Stimulated activated CD4-positive, alpha-beta T cell treated with anti-CD3 and anti-CD28 coated beads, Interleukin-1b, Interleukin-23, amount 100 ng/mL, for 24 hours (primary cell): ENCODE measurements around the gene RNF126.
"Not testable (repeated sequence)": the region's sequence is repeated elsewhere in the genome, so short reads cannot be mapped to it uniquely, and the experiment has no call there.

Experiments
- DNase-seq, 4 experiments: peaks; one replicate each; pipeline ENCODE4 v3.0.0-alpha.2; 2020; ENCODE audit warnings: low read depth in 4 of 4, low spot score in 1 of 4

Gene RNF126

DNA sequence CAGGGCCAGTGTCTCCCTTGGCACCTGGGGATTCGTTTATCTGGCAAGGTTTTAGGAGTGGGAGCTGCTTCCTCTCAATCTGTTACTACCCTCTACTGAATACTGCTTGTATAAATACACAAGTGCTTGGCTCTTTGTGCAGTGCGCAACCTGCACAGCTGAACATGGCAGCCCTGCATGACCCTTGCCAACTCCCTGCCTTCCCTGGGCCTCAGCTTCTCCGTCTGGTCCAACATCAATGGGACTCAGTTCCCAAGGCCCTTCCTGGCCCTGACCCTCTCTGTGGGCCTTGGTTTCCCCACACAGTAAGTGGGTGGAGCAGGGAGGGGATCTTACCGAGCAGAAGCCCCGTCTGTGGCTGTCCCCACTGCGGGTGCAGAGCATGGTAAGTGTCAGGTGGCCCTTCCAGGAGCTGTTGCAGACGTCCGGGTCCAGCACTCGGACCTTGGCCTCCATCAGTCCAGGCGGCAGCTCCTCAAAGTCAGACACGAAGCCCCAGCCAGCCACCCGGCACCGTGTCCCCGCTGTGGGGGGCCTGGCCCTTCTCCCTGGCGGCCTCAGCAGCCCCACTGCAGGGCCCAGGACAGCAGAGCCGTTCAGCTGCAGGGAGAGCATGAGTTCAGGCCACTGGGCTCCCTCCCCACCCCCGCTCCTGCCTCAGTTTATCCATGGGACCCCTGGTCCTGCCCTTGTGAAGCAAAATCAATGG is 23.7 kb upstream of the RNF126 start:
- no peak for DNase-seq

DNA sequence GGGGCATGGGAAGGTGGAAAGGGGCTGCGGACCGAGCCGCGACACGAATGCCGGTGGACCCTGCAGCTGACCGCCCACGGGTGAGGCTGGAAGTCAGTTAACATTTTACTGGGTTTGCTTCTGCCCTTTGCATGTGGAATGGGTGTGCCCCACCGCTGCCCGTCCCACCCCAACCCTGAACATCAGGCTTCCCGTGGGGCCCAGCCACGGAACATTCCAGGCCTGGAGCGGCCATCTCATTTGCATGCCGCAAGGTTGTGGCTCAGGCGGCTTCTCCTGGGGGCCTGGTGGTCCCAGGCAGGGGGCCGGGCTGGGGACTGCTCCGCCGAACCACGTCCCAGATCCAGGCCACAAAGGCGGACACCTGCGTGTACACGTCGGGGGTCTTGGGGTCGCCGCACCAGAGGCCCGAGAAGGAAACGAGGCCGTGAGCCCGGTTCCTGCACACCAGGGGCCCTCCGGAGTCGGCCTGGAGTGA is 22.5 kb upstream of the RNF126 start:
- no peak for DNase-seq

DNA sequence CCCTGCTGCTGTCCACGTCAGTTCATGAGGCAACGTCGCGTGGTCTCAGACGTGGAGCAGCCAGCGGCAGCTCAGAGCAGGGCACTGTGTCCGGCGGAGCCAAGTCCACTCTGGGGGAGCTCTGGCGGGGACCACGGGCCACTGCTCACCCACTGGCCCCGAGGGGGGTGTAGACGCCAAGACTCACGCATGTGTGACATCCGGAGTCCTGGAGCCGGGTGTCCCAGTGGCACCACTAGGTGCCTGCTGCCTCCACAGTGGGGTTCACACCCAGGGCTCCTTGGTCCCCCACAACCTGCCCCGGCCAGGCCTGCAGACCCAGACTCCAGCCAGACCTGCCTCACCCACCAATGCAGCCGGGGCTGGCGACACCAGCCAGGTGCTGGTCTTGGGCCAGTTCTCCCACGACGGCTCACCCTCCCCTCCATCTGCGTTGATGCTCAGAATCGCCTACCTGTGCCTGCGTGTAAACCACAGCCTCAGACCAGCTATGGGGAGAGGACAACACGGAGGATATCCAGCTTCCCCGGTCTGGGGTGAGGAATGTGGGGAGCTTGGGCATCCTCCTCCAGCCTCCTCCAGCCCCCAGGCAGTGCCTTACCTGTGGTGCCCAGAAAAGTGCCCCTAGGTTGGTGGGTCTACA is 19.8 kb upstream of the RNF126 start:
- no peak for DNase-seq

DNA sequence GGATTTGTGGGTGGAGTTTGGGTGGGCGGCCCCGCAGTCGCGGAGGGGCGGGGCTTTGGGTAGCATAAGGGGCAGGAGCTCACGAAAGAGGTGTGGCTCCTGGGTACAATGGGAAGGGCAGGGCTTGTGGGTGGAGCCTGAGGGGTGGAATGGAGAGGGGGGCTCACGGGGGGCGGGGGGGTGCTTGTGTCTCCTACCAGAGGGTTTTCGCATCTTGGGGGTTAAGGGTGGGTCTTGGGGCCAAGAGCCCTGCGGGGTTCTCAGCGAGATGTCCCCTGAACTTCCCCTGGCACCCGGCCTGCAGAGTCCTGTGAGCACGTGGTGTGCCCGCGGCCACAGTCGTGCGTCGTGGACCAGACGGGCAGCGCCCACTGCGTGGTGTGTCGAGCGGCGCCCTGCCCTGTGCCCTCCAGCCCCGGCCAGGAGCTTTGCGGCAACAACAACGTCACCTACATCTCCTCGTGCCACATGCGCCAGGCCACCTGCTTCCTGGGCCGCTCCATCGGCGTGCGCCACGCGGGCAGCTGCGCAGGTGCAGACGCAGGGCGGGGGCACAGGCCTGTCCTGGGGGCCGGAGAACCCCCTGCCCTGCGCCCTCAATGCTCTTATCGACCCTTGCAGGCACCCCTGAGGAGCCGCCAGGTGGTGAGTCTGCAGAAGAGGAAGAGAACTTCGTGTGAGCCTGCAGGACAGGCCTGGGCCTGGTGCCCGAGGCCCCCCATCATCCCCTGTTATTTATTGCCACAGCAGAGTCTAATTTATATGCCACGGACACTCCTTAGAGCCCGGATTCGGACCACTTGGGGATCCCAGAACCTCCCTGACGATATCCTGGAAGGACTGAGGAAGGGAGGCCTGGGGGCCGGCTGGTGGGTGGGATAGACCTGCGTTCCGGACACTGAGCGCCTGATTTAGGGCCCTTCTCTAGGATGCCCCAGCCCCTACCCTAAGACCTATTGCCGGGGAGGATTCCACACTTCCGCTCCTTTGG is 18.3 kb upstream of the RNF126 start:
- DNase-seq = peak in 3 of 4 experiments; percentile 91 to 95 (median 92)

DNA sequence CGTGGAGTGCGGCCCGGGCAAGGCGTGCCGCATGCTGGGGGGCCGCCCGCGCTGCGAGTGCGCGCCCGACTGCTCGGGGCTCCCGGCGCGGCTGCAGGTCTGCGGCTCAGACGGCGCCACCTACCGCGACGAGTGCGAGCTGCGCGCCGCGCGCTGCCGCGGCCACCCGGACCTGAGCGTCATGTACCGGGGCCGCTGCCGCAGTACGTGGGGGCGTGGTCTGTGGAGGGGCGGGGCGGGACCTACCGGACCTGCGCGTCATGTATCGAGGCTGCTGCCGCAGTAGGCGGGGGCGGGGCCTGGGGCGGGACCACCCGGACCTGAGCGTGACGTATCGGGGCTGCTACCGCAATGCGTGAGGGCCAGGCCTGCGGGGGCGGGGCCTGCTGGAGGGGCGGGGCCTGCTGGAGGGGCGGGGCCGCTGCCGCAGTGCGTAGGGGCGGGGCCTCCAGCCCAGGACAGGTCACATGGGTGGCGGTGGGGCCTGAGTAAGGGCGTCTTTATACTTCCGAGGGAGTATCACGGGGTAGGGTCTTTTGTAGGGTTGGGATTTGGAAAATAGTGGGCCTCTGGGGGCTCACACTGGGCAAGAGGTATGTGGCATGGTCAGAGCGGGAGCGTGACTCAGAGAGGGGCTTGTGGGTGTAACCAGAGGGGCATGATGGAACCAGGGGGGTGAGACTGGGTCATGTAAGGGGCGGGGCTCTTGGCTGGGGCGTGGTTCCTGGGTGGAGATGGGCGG is 17.4 kb upstream of the RNF126 start:
- DNase-seq = peak; percentile 99 to 100 (median 100)

DNA sequence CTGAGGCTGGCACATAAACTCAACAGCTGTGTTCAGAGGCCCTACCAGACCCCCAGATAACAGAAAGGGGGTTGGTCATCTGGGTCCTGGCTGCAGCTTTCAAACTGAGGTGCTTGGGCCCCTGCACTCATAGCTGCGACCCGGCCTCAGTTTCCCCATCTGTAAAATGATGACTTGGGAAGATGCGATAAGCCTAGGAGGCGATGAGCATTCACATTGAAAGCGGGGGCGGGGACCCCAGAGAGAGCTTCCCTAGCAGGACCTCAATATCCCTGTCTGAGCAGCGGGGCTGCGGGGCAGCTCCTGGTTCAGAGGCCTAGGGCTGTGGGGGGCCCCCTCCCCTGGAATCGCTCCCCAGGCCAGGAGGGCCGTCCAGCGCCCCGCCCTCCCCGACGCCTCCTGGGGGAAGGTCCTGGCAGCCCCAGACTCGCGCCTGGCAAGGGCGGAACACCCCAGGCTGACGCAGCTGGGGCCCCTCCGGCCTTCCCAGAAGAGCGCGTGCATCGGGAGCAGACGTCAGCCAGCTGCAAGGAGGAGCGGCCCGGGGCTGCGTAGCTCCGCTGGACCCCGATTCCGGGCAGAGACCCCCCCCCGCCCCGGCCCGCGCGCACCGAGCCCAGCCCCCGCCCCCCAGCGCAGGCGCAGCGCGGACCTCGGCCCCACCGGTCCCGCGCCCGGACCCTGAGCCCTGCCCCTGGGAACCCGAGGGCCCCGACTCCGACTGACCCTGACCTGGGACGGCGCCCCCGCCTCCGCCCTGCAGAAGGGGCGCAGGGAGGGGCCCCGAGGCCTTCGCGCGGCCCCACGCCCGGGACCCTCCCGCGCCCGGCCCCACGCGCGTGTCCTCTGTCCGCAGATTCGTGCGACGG is 16.6 kb upstream of the RNF126 start:
- DNase-seq = peak in 1 of 4 experiments; percentile 45

DNA sequence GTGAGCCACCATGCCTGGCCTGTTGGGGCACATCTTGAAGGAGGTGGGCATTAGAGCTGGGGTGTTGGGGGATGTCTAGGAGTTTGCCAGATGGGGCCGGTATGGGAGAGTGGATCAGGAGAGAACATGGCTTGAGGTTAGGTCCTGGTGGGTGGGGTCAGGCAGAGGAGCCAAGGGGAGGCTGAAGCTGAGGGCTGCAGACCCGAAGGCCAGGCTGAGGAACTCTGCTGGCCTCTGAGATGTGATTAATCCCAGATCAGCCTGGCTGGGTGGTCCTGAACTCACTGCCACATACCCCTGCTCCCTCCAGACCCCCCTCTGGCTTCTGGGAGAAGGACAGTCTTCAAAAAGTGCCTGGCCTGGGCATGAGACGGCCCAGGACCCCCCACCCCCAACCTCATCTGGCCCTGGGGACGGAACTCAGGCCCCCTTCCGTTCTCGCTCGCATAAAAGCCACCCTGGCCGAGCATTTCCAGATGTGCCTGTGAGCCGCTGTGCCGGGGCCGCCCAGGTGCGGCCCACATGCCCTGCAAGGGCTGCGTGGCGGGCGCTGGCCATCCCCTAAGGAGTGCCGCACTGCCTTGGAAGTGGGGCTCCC is 15.9 kb upstream of the RNF126 start:
- DNase-seq = no peak

DNA sequence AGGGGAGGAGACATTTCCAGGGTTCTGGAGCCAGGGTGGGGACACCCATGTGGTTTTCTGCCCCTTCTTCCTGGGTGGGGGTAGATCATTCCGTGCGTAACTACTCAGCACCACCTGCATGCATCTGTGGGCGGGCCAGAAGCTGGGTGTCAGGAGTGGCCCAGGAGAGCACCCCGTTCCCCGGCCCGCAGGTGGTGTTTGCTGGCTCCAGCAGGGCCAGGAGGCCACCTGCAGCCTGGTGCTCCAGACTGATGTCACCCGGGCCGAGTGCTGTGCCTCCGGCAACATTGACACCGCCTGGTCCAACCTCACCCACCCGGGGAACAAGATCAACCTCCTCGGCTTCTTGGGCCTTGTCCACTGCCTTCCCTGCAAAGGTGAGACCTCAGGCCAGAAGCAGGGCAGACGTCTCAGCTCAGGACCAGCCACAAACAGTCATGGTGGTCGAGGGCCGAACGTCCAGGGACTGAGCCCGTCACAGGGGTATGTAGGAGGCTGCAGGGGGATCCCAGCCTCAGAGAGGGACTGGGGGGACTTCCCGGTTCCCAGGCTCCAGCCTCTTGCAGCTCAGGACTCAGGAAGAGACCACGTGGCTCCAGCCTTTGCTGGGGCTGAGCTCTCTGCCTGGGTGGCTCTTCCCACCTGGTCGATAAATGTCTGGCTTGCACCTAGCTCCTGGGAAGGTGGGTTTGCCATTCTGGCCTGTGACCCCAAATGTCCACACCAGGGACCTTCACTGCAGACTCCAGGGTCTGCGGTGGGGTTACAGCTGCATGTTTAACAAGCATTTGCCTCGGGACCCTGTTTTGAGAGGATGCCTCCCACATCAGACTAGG is 14.8 kb upstream of the RNF126 start:
- no peak for DNase-seq

DNA sequence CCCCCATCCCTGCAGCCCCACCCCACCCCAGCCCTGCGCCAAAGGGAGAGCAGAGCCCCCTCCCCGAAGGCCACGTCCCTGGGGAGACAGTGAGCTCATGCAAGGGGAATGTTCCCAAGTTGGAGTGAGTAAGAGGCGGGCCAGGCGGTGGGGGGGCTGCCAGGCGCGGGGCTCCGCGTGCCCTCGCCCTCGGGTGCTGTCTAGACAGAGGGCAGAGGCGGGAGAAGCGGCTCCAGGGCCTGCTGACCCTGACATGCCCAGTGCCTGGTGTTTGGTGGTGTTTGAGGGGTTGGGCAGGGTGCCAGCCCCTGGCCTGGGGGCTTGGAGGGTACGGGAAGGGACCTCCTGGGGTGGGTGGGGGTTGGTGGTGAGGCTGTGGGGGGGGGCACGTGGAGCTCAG is 14.2 kb upstream of the RNF126 start:
- DNase-seq = no peak

DNA sequence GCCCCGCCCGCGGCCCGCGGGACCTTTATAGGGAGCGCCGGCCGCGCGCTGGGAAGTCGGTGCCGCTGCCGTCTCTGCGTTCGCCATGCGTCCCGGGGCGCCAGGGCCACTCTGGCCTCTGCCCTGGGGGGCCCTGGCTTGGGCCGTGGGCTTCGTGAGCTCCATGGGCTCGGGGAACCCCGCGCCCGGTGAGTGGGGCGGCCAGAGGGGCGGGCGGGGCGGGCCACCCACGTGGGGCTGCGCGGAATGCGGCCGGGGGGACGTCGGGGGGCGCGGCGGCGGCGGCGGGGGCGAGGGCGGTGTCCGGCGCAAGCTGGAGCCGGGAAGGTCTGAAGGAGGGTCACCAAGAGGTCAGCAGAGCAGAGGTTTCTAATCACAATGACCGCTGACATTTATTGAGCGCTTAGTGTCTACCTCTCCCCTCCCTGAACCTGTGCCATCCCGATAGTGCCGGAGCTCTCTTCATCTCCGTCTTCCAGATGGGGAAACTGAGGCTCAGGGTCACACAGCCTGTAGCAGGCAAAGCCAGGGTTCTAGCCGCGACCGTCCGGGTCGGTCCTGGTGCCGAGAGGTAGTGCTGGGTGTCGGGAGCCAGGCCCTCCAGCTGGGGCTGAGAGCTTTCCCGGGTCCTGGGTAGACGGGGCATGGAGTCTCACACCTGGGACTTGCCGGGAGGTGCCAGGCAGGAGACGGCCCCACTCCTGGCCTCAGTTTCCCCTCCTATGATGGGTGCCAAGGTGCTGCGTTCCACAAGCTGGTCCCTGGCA is 13.5 kb upstream of the RNF126 start, which contains the start of gene FSTL3:
Gene FSTL3 (plus strand): TSS at position 54 of the 767 bp plus-strand sequence. CDS start 32 bp downstream, at position 86.
- no peak for DNase-seq

DNA sequence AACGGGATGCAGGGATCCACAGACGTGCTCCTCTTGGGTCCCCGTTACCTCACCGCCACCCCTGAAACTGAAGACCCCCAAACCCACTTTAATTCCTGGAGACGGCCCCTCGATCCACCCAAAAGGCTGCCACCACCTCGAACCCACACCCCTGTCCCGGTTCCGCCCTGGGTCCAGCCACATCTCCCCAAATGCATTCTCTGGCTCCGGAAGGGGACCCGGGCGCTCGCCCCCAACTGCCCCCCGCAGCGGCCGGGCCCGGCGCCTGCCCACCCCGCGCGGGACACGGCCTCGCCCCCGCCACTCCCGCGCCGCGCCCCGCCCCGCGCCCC is 13.0 kb upstream of the RNF126 start:
- no peak for DNase-seq

DNA sequence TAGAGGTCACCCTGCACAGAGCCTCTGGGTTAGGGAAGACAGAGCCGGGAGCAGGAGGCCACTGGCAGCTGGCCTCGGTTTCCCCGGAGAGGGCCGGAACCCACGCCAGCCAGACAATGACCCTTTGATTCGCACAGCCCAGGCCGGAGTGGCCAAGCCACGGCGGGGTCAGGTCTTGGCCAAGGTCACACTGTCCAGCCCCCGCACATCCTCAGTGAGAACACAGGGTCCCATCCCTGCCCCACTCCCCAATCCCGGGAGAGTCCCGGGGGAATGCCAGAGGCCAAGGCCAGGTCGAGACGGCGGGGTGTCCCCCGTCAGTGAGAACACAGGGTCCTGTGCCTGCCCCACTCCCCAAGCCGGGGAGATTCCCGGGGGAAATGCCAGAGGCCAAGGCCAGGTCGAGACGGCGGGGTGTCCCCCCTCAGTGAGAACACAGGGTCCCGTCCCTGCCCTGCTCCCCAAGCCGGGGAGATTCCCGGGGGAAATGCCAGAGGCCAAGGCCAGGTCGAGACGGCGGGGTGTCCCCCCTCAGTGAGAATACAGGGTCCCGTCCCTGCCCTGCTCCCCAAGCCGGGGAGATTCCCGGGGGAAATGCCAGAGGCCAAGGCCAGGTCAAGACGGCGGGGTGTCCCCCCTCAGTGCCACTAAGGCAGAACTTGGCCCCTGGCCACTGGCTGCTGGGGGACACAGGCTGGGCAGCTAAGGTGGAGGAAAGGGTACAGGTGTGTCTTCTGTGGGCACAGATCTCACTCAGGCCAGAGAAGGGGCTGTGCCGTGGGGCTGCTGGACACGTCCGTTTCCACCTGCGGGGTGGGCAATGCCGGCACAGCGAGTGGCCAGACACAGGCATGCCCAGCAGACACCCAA is 11.5 kb upstream of the RNF126 start:
- DNase-seq = no peak

DNA sequence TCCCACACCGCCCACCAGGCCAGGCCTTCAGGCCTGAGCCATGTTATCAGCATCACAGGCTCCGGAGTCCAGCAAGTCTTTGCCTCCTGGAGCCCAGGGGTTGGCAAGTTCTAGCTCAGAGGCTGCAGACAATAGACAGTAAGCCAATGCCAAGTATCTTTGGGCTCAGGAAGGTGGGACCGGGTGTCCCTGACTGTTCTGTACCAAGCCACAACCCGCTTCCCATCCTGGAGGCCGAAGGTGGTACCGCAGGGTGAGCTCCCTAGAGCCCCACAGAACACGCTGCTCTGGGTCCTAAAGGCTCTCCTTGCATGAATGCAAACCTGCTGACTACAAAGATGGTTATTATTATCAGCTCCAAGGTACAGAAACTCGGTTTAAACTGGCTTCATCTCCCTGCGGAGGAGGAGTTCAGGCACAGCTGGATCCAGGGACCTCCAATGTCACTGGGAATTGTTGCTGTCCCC is 7.6 kb upstream of the RNF126 start:
- no peak for DNase-seq

DNA sequence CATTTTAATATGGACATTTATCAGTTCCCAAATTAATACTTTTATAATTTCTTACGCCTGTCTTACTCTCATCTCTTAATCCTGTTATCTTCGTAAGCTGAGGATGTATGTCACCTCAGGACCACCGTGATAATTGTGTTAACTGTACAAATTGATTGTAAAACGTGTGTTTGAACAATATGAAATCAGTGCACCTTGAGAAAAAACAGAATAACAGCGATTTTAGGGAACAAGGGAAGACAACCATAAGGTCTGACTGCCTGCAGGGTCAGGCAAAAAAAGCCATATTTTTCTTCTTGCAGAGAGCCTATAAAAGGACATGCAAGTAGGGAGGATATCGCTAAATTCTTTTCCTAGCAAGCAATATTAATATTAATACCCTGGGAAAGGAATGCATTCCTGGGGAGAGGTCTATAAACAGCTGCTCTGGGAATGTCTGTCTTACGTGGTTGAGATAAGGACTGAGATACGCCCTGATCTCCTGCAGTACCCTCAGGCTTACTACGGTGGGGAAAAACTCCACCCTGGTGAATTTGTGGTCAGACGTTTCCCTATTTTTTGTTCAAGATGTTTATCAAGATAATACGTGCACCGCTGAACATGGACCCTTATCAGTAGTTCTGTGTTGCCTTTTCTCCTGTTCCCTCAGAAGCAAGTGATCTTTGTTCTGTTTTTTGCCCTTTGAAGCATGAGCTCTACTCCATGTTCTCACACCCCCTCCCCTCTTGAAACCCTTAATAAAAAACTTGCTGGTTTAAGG is 5.8 kb upstream of the RNF126 start:
- not testable (repeated sequence) for DNase-seq

DNA sequence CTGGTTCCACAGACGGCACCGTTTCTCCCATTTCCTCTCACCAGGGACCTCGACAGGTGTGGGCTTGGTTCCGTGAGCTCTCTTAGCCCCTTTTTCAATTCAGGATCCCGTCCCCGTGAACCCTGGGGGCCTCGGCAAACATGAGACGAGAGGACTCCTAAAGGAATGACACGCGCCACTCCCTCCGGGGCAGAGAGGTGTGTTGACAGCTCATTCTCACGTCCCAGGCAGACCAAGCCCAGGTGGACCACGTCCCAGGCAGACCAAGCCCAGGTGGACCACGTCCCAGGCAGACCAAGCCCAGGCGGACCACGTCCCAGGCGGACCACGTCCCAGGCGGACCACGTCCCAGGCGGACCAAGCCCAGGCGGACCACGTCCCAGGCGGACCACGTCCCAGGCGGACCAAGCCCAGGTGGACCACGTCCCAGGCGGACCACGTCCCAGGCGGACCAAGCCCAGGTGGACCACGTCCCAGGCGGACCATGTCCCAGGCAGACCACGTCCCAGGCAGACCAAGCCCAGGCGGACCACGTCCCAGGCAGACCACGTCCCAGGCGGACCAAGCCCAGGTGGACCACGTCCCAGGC is 4.1 kb upstream of the RNF126 start:
- not testable (repeated sequence) for DNase-seq
